ENCODE data around the gene AMDHD1. TPM values are rescaled to one million over a fixed set of nuclear protein-coding genes. Genes with fewer than 3 reads are reported as not detected.

AMDHD1 gene, protein sequence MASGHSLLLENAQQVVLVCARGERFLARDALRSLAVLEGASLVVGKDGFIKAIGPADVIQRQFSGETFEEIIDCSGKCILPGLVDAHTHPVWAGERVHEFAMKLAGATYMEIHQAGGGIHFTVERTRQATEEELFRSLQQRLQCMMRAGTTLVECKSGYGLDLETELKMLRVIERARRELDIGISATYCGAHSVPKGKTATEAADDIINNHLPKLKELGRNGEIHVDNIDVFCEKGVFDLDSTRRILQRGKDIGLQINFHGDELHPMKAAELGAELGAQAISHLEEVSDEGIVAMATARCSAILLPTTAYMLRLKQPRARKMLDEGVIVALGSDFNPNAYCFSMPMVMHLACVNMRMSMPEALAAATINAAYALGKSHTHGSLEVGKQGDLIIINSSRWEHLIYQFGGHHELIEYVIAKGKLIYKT
- total RNA-seq: 0.51 TPM in 1 of 2 replicates, not detected in the other

DNA sequence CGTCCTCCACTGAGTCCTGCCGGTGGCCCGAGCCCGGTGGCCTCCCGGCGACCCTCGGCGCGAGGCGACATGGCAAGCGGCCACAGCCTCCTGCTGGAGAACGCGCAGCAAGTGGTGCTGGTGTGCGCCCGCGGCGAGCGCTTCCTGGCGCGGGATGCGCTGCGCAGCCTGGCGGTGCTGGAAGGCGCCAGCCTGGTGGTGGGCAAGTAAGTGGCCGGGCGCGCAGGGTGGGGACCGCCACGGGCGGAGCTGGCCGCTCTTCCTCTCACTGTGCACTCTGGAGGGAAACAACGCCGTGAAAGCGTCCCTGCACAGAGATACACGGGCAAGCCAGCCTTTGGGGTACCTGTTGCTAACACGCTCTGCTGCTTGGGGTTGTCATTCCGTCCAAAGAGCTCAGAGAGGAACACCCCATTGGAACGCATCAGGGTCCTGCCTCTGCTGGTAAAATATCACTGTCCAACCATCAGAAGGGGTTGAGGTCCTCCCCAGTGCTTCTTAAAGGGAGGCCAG is at the start of gene AMDHD1:
Gene AMDHD1, plus strand, starts transcription at position 2 of the 513 bp plus-strand sequence. Its CDS starts 68 bp downstream, at position 70.

DNA sequence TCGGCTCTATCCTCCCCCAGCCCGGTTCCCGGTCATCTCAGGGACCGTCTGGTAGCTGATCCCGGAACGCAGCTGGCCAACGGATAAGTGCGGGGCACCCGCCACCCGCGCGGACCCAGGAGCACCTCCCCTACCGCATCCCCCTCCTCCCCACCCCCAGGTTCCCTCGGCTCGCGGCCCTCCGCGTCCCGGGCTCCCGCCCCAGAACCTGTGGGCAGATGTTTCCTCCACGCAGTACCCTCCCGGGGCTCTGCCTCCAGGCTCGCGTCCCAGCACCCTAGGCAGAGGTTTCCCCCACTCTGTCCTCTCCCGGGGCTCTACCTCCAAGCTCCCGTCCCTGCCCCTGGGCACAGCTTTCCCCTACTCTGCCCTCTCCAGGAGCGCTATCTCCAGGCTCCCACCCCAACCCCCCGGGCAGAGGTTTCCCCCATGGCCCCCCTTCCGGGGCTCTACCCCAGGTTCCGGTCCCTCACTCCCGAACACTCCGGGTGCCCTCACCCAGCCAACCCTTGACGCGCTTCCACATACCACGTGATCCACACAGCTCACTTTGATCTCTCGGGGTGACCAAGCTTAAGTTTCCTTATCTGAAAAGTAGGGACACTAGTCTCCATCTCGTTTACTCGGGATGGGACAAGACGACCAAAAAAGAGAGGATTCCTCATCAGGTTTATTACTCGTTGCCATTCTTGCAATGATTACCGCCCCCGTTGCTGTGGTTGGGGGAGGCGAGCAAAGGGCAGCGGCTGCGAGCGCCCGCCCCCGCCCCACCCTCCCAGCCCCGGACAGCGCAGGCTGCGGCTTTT is 404 bp upstream of the AMDHD1 start, which contains the start of gene CCDC38:
Gene CCDC38, minus strand, starts transcription at position 91 of the 806 bp plus-strand sequence. CDS start 6,105 bp downstream, outside the sequence.

DNA sequence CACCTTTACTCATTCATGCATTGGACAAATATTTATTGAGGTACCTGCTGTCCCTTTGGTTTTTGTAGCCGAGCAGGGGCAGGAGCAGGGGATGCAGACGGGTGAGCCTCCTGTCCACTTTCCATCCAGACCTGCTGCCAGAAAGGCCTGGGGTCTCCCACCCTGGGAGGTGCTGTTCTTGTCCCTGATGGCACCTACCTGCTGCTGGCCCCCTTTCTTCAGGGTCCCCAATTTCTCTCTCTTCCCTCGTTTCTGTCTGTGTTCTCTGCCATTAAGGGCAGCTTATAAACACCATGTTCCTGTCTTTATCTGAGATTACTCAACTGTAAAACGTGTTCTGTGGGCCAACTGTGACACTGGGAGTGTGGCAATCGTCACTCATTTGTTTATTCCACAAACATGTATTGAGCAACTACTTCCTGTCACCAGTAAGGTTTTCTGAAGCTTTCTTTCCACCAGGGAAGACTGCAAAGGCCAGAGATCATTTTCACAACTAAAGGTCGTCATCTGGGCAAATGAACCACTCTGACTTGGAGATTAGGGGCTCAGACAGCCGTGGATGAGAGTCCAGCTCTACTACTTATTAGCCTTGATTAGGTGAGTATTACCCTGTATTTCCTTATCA is 53.0 kb downstream of the AMDHD1 start, which contains the start of gene HAL:
Gene HAL, minus strand, starts transcription at position 311 of the 625 bp plus-strand sequence. CDS start 434 bp downstream, outside the sequence.

Other genes starting within 250 kb of the AMDHD1 start
- gene NTN4, start 152.6 kb upstream of the AMDHD1 start, total RNA-seq: 38.9 and 74.5 TPM in 2 replicates
- gene SNRPF, start 84.4 kb upstream of the AMDHD1 start, total RNA-seq: 7.4 and 12.2 TPM in 2 replicates
- gene CCDC38, start 717 bp upstream of the AMDHD1 start, total RNA-seq: not detected in 2 replicates
- 0.25 TPM in 1 of 2 replicates, not detected in the other for gene HAL, start 53.0 kb downstream of the AMDHD1 start, total RNA-seq
- gene LTA4H, start 92.3 kb downstream of the AMDHD1 start, total RNA-seq: 44.0 and 74.2 TPM in 2 replicates